Fibroblast of upper back skin (primary cell): ENCODE data around the gene CENPX.

ENCODE experiments used
- DNase-seq: peaks from one replicate; pipeline ENCODE4 v3.0.0-alpha.2; 2013

CENPX gene

GRCh38 chr17:82009413-82009812, 13.3 kb downstream of the CENPX start:
- no peak for DNase-seq

DNA sequence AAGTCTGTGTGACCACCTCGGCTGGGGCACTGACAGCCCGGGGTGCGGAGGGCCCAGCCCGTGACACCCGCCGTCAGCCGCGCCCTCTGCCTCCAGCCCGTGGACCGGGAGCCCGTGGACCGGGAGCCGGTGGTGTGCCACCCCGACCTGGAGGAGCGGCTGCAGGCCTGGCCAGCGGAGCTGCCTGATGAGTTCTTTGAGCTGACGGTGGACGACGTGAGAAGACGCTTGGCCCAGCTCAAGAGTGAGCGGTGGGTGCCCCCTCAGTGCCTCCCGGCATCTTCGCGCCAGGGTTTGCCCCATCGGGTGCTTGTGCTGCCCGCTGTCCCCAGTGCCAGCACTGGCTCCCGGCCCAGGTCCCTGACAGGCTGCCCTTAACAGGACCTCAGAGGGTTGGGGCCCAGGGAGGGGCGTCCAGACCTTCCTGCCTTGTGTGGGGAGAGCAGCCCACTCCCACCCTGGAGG, 13.7 kb downstream of the CENPX start:
- DNase-seq = no peak

DNA sequence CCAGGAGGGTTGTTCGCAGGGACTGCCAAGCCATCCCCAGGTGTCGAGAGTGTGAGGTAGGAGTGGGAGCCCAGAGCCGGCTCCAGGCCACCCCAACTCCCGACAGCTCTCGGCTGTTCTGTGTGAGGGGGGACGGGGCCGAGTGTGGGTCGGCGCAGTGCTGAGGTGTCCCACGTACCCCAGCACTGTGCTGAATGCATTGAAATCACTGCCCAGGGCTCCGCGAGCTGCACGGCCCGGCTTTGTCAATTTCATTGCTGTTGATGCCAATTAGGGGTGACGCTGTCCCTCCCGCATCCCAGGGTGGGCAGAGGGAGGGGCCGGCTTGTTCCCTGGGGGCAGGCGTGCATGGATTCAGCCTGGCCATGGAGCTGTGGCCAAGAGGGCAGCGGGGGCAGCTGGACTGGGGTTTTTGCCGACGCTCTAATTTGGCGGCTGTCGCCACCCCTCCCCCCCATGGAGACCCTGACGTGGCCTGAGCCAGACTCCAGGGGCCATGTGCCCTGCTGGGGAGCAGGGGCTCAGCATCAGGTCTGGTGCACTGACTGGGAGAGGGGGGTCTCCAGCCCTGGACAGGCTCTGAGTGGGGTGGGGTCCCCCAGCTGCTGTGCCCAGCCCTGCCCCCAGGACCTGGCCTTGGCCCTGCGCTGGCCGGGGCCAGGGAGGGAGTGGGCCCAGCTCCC, 14.3 kb downstream of the CENPX start:
- DNase-seq = no peak

- no peak for DNase-seq
These were observed 15.0 kb downstream of the CENPX start for GRCh38 chr17:82007495-82008257.

DNA sequence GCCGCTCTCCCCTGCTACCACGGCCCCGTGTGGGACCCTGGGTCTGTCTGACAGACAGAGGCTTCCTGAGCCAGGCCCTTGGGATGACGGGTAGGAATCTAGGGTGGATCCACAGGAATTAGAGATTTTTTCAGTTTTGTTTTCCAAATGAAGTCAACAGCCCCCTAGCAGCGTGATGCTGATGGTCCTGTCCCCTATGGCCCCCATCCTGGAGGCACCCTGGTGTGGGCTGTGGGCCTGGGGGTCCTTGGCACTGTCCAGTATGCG, 15.5 kb downstream of the CENPX start:
- DNase-seq = no peak

DNA sequence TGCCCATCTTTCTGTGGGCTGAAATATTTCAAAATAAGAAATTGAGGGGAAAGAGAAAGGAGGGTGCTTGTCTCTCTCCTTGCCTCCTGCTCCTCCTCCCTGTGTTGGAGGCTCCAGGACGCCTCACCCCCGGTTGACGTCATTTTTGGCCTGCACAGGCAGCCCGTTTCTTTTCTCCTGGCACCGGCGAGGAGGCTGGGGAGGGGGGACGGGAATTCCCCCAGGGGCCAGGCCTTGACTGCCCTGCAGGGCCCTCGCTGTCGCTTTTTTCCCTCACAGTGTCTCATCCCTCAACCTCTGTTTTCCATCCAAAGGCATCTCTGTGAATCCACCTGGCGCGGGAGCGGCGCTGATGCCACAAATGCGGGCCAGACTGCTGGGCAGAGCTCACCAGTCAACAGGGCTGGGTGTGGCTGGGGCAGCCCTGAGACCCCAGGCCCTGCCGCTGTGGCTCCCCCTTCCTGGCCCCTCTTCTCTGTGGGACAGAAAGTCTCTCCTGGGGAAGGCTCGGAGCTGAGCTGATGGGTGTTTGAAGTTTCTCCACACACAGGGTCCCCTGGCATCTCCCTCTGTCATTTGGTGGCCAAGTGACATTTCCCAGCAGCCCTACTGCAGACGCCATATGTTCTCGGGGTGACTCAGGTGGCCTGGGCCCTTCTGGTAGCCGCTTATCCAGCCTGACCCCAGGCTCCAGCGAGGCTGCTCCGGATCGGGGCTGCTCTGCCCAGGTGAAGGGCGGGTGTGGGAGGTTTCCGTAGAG, 16.0 kb downstream of the CENPX start:
- DNase-seq = peak; percentile 59

- no peak for DNase-seq
These were observed 16.9 kb downstream of the CENPX start for GRCh38 chr17:82005701-82006348.

GRCh38 chr17:82004517-82005455, 17.9 kb downstream of the CENPX start:
- no peak for DNase-seq

DNA sequence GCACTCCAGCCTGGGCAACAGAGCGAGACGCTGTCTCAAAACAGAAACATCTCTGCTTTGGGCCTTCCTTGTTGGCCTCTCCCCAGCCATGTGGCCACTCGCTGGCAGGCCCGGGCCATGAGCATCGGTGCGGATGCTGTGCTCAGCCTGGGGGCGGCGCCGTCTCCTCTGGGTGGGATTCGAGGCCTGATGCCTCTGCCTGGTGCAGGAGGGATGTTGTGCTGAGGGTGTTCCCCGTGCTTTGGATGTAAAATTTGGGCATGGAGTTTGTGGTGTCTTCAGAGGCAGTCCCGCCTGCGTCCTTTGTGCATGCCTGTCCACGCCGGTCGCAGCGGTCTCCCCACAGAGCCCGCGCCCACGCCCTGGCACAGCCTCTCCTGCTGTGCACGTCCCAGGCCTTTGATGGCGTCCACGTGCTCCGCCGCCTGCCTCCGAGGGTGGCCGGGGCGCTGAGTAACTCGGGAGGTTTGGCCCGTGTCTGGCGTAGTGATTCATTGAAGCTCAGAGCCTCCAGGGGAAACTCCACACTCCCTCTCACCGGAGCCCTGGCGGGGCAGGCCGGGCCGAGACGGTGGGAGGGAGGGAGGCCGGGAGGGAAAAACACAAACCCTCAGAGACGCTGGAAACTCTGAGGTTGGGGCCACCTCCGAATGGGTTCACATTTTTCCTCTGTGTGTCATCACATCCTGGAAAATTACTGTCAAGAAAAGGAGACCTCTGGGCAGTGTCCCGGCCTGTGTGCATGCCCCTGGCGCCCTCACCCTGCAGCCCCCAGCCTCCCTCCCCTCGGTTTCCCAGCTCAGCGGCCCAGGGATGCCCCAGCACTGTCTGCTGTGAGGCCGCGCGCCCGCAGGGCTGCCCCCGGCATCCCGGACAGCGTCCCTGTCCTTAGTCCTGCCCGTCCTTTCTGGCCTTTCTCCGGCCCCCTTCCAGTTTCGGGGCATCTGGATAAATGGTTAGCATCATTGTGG, 19.0 kb downstream of the CENPX start:
- peak; percentile 97 for DNase-seq

- DNase-seq = no peak
These were observed 21.1 kb downstream of the CENPX start for GRCh38 chr17:82001571-82002056.

DNA sequence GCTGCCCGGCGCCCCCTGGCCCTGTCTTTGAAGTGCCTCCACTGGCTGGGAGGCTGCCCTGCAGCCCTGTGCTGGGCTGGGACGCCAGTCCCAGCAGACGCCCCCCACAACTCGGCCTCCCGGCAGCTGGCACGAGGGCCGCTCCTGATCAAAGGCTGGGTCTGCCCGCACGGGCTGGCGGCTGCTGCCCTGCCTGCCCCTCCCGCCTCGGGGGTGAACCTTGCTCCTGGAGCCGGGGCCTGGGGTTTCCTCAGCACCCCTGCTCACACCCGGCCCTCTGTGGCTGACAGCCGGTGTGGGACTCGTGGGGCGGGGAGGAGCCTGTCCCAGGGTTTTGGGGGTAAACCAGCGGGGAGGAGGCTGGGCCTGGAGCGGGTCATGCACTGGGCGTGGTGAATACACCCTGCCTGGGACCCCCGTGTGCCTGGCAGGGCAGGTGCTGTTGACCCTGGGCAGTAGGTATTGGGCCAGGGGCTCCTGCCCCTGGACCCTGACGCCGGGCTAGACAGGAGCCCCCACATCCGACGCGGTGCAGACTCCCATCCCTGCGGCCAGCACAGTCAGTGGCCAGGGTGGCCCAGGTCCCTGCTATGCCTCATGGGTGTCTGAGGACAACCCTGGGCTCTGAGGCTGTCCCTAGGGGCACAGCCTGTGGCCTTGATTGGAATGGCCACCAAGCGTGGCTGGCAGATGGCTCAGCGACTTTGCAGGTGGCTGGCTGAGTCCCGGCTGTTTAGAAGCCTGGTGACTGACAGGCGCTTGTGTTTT, 21.7 kb downstream of the CENPX start:
- DNase-seq = no peak

DNA sequence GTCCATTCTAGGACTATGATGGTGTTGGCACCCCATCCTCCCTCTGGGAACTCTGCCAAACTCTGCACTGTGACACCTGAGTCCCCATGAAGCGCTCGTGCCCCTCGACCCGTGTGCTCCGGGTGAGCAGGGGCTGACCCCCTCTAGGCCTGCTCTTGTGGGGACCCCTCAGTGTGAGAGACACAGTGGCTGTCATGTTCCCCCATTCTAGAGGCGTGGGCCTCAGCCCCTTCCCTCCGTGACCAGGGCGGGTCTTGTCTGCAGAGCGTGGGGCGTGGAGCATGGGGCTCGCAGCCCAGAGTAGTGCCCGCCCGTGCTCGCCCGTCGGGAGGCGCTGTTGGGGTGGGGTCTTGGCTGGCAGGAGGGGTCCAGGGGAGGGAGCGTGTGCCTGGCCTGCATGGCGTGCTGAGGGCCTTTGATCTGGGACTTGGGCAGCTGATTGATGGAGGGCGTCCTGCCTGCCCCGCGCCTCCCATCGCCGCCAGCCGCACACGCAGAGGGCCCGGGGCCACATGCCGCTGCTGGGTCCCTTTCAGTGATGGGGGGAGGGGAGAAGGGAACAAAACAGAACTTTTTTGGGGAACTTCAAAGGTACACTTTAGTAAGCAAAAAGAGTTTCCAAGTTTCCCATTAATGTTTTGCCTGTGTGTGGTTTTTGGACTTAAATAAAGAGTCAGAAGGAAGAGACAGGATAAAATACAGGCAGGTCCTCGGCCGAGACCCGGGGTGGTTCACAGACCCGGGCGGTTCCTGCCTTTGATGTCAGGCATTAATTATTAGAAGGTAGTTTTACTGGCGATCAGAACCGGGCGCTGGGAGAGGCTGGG, 22.5 kb downstream of the CENPX start:
- DNase-seq = no peak

- no peak for DNase-seq
These were observed 23.1 kb downstream of the CENPX start for GRCh38 chr17:81999587-81999975.

GRCh38 chr17:81998691-81999438, 23.8 kb downstream of the CENPX start:
- no peak for DNase-seq

DNA sequence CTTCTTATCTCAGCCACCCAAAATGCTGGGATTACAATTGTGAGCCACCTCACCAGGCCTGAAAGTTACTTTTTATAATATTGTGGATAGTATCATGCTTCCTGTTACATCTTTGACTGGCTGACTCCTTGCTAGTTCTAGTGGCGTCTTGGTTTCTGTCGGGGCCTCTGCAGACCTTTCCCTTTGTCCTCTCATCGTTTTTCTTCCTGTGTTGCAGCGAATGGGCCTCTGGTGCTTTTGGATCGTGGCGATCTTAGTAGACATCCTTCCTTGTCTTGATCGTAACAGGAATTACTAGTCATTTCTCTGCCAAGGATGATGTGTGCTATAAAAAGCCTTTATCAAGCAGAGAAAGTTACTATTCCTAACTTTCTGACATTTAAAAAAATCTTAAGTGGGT, 24.5 kb downstream of the CENPX start:
- no peak for DNase-seq

DNA sequence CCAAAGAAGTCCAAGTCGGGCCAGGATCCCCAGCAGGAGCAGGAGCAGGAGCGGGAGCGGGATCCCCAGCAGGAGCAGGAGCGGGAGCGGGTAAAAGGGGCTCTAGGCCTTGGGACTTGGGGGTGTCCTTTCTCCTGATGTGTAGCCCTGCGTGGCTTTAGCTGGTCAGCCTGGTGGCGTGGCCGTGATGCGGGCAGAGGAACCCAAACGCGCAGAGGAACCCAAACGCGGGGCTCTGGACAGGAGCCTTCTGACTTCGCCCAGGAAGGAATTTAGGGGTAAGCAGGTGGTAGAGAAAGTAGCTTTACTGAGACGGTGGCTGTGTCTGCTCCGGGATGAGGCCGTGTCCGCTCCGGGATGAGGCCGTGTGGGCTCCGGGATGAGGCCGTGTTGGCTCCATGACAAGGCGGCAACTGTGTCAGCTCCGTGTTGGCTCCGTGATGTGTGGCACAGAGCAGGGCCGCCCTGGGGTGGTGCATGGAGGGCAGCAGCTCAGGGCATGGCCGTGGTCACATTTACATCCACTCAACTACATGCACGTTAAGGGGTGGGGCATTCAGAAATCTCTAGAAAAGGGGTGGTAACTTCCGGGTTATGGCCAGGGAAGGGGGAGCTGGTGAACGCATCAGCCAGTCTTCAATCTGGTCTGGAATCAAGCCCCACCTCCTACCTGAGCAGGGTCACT, 25.8 kb downstream of the CENPX start:
- no peak for DNase-seq

GRCh38 chr17:81996232-81996756, 26.4 kb downstream of the CENPX start:
- DNase-seq = no peak
